NCI-H1436 (cell line): Measurements from ENCODE around the gene CFAP99.

Source experiments
- DNase-seq: peaks from one replicate; lab custom pipeline; 2025; lab: John Stamatoyannopoulos, UW

CFAP99 gene

DNA sequence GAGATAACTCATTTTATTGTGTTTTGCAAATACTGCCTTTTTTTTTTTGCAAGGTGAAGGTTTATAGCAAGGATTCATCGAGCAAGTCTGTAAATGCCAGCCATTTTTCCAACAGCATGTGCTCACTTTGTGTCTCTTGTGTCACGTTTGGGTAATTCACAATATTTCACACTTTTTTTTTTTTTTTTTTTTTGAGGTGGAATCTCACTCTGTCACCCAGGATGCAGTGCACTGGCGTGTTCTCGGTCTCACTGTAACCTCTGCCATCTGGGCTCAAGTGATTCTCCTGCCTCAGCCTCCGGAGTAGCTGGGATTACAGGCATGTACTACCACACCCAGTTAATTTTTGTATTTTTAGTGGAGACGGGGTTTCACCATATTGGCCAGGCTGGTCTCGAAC, 52.0 kb downstream of the CFAP99 start:
- DNase-seq = no peak

DNA sequence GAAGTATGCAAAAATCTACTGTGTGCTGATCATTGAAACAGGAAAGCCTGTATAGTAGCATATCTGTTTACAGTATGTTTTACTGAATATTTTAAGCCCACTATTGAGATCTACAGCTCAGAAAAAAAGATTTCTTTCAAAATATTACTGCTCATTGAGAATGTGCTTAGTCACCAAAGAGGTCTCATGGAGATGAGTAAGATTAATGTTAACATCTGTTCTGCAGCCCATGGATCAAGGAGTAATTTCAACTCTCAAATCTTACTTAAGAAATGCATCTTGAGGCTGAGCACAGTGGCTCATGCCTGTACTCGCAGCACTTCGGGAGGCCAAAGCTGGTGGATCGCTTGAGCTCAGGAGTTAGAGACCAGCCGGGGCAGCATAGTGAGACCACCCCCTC, 53.4 kb downstream of the CFAP99 start:
- no peak for DNase-seq

DNA sequence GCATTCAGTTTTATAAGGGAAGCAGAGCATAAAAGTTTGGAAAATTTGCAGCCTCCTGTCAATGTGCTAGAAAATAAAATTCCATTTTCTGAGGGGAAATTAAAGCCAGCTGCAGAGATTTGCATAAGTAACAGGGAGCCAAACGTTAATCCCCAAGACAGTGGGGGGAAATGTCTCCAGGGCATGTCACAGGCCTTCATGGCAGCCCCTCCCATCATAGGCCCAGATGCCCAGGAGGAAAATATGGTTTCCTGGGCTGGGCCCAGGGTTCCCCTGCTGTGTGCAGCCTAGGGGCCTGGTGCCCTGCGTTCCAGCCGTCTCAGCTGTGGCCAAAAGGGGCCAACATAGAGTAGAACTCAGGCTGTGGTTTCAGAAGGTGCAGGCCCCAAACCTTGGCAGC, 59.5 kb downstream of the CFAP99 start:
- no peak for DNase-seq

DNA sequence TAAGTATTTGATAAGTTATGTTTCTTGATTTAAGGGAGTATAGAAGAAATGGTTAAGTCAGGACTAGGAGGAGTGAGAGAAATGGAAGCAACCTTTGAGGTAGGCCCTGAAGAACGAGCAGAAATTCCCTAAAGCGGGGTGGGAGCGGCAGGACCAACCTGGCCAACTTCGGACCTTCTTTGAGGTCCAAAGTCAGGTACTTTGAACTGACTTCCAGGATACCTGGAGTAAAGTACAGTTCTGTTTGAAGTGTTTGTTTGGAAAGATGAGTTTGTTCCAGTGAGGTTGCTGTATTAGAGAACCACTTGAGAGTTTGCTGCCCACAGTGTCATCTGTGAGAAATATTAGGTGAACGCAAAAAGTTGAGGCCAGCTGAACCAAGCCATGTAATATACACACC, 61.9 kb downstream of the CFAP99 start:
- DNase-seq = no peak

DNA sequence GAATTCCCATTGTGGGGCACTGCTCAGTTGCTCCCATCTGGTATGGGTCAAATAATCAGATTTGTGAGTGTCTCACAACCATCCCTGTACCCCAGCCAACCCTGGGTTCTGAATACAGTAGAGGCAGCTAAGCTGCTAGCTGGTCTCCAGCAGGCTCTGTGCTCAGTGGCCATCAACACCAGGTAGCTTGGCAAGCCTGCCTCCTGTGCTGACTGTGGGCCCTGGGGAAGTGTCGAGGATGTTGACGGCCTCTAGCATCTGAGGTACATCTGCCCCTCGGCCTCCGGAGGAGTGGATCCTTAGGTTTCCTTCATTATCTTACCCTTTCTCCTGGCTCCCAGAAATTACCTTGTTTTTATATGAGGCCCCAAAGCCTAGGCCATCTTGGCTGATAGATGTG, 63.4 kb downstream of the CFAP99 start:
- no peak for DNase-seq

DNA sequence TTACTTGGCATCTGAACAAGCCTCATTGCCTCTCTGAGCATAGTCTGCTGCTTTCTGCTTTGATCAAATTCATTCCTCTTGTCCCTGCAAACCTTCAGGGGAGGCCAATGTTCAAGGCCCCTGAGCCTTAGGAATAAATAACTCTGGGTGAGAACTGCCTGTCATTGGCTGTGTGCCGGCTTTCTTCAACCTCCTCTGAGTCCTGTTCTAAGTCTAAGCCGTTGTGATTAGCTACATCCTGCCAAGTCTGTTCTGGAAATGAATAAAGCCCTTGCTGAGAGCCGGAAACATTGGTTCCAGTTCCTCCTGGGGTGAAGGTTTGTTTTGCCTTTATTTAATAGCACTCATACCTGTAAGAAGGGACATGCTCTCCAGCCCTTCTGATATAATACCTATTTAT, 63.9 kb downstream of the CFAP99 start:
- DNase-seq = no peak

DNA sequence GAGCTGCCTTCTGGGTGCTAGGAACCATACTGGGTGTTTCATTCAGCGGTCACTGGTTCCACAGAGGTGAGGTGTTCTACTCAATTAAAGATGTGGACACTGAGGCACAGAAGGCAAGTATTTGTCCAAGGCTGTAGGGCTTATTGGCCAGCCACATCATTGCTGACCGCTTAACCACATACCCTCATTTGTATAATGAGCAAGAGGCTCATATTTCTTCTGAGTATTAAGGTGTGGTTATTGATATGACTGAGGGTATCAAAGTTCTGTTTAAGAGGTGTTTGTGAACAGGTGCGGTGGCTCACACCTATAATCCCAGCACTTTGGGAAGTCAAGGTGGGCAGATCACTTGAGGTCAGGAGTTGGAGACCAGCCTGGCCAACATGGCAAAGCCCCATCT, 64.5 kb downstream of the CFAP99 start:
- no peak for DNase-seq

DNA sequence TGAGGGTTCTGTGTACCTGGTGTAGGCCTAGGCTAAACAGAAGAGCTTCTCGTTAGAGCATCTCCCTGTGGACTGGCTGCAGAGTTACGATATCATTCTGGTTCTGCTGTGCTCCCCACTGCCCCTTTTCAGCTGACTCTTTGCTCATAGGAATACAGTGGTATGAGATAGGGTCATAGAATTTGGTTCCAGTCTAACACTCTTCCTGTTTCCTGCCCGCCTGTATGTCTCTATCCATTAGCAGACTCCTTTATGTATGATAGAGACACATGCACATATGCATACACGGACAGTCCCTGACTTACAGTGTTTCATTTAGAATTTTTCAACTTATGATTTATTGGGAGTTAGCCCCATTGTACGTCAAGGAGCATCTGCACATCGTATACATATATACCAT, 65.4 kb downstream of the CFAP99 start:
- DNase-seq = no peak

DNA sequence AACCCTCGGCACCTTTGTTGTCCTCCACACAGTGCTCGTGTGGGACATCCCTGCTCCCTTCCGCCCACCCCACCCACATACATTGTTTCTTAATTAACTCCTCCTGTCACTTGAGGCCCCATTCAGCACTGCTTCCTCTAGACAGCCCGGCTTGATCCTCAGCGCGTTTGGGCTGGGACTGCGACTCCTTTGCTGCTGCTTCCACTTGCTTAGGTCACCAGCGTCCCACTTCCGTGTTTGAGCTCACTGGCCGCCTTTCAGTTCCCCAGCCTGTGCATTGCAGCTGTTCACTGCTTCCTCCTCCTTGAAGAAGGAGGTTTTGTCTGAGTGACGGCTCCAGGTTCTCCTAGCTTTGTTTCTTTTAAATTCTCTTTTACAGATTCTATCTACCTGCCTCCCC, 66.2 kb downstream of the CFAP99 start:
- no peak for DNase-seq

DNA sequence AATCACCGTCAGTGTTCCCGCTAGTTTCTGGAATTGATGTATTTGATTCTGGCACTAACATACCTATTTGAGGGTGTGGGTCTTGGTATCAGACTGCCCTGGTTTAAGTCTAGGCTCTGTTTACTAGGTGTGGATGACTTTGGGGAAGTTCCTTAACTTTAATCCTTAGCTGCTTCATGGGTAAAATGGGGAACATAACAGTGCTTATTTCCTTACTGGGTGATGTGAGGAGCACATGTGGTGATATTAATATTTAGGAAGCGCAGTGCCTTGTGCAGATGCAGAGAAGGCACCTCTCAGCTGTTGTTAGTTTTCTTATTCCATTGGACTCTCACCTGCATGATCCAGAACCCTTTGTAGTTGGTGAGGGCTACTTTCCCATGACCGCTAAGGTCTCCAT, 67.2 kb downstream of the CFAP99 start:
- no peak for DNase-seq

DNA sequence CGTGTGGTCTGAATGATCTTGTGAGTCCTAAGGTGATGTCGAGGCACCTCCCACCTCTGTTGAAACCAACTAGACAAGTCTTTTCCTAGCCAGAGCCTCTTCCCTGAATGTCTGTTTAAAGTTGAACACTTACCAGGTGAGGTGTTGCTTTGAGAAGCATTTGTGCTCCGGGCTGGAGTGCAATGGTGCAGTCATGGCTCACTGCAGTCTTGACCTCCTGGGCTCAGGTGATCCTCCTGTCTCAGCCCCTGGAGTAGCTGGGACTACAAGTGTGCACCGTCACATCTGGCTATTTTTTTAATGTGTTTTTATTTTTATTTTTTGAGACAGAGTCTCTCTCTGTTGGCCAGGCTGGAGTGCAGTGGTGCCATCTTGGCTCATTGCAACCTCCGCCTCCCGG, 68.2 kb downstream of the CFAP99 start:
- no peak for DNase-seq

DNA sequence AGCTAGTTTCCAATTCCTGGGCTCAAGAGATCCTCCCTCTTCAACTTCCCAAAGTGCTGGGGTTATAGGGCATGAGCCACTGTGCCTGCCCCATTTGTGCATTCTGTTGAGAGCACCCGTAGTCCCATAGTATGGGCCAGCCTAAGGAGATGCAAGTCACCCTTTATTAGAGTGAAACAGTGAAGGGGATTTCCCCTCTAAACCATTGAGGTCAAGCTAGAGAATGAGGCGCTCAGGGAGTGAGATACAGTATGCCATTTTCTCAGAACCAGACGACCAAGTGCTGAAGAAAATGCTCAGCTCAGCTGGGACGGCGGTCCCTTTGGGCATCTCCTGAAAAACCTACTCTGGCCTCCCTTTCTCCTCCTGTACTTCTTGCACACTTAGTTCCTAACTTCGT, 68.9 kb downstream of the CFAP99 start:
- no peak for DNase-seq

DNA sequence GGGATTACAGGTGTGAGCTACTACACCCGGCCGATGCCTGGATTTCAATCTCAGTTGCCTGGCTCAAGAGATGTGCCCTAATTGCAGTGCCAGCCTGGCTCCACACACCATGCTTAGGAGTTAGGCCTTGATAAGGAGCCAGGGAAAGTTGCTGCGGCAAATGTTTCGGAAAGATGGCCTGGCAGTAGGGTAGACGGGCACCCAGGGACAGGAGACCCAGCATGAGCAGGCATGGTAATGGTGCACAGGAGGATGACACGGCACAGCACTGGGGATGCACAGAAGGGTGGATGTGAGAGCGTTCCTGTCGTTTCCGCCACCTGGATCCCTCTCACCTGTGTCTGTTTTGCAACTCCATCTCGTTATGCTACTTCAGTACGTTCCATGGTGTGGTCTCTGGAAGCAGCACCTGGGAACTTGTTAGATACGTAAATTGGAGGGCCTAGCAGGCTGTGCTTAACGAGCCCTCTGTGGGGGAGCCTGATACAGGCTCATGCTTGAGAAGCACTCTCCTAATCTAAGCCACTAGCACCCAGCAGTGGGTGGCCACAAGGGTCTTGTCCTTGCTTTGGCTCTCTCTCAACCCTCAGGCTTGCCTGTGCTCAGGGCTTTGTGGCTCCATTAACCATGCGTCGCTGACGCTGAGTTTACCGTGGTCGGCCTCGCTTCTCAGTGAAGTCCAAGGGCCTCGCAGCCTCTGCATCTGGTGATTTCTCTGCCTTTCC, 70.5 kb downstream of the CFAP99 start:
- no peak for DNase-seq

DNA sequence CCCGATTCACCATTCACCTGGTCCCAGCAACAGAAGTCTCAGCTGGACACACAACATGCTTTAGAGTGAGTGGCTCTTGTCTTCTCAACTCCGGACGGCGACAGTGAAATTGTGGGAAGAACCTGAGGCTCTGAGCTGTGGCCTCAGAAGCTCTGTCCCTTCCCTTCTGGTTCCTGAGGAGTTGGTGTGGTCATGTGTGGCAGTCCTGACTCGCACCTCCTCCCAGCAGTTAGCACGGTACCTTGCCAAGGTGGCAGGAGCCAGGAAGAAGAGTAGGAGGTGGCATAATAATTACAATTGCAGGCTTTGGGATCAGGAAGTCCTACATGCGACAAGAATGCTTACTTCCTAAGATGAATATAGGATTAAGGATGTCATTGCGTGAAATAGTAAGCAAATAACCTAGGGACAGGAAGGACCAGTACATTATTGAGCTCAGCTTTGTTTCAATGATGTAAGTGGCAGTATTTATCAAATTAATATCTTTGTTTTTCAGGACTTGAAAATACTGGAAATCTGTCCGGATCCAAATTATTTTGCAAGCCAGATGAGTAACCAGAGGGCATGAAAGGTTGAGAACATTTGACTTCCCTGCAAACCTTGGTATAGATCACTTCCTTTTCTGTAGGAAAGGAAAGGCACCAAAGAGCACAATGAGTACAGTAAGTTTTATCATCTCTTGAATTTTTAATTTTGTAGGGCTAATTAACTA, 71.2 kb downstream of the CFAP99 start:
- no peak for DNase-seq

DNA sequence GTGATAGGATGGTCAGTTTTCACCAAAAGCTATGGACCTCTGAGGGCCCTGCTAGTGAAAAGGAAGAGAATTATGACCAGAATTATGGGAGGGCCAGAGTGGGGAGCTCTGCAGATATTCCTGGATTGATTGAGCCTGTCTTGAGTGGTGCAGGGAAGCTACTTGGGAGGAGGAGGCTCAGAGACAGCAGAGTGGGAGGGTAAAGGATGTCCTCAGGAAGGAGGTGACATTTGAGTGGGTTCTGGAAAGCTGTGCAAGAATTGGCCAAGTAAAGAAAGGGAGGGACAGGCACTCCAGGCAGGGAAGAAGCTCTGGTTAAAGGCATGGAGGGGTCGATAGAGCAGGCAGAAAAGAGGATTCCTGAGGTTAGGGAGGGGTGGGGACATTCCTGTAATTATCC, 74.2 kb downstream of the CFAP99 start:
- no peak for DNase-seq

DNA sequence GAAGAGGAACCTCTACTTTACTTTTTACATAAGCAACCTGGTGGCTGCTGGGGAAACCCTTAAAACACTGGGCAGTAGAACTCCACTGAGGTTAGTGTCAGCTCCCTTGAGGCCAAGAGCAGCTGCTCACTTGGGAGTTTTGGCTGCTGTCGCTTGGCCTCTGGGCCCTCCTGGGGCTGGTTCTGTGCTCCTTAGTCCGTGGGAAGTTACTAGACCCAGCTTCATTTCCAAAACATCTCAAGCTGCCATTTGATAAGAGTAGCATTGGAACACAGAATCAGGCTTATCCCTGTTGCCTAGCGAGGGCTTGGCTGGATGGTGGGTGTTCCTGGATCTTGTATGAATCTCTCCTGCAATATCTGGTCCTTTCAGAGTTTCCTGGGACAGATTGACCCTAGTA, 76.2 kb downstream of the CFAP99 start:
- no peak for DNase-seq

DNA sequence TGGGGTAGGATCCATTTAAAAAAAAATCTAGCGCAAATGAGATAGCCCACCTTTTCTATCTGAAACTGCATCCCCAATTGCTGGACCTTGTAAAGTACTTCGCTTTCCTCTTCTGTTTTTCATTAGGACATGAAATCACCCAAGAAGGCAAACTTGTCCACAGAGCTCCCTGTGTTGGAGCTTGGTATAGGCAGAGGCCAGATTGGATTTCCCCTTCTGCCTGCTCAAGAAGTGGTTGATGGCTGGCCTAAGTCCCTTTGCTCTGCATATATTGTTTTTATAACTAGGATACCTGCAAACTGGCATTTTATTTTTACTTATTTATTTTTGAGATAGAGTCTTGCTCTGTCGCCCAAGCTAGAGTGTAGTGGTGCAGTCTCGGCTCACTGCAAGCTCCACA, 78.6 kb downstream of the CFAP99 start:
- DNase-seq = no peak

DNA sequence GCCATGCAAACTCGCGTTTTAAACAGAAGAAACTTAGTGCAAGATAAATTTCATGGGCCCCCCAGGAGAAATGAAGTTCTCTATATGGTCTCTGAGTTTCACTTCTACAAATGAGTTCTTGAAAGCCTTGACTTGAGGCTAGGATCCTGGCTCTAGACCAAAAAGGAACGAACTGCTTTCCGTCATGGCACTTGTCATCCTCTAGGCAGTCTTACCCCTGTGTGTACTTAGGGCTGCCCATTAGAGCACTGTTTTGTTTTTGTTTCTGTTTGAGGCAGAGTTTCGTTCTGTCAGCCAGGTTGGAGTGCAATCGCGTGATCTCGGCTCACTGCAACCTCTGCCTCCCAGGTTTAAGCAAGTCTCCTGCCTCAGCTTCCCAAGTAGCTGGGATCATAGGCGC, 79.2 kb downstream of the CFAP99 start:
- no peak for DNase-seq

DNA sequence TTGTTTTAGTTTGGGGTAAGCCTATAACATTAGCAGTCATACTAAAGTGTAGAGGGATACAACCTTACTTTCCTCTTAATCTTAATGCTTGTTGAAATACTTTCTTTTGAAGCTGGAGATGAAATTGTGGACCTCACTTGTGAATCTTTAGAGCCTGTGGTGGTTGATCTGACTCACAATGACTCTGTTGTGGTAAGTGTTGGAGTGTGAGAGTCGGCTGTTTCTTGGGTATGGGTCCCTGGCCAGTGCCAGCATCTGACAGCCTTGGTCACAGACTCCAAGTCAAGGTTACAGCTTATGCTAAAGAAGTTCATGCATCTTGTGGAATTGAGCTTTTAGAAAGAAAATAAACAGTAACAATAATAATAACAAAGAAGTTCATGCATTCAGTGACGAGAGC, 81.8 kb downstream of the CFAP99 start:
- no peak for DNase-seq

DNA sequence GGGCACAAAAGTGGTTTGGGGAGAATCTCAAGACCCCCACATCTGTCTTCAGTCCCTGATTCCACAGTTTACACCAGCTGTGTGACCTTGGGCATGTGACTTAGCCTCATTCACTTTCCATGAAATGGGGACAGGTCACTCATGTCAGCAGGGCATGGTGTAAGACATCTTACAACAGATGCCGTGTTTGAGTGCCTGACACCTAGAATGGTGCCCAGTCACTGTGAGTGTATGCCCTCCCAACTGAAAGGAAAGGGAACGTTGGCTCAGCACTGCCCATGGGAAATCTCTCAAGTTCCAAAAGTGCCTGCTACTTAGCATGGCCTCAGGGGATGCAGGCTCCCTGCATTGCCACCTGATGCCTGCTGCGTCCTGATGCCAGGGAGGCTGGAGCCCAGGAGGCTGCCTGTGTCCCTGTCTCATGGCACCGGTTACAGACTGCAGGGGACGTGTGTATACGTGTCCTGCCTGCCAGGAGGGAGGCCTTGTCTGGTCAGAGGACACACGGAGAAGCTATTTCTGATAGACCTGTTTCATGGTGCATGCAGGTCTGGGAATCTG, 82.4 kb downstream of the CFAP99 start:
- DNase-seq = no peak

DNA sequence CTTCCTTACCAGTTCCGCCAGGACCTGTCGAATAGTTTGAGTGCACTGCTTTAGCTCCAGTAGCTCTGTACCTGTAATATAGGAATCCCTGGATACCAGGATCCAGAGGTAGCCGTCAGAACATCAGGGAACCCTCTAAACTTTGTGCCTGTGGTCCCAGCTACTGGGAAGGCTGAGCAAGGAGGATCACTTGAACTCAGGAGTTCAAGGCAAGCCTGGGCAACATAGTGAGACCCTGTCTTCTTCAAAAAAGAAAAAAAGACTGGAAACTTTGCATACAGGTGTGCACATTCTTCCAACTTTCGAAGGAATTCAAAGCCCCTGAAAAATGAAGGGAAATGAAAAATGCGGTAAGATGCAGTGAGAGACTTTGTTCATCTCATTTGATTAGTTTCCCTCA, 85.1 kb downstream of the CFAP99 start:
- no peak for DNase-seq

DNA sequence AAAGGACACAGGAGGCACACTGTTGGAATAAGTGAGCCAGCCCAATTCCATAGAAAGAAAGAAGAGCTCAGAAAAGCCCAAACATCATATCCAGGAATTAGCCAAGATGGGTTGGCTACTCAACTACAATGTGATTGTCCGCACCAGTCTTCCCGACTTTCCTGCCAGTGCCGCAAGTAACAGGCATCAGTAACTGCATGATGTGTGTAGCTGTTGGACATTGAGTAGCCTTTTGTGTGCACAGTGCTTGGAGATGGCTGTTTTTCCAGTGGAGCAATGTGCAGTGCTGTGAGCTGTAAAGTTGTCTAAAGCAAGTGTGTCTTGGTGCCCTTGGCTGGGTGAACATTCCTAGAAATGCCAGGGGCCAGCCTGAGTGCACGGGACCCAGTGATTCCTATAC, 88.5 kb downstream of the CFAP99 start:
- no peak for DNase-seq

DNA sequence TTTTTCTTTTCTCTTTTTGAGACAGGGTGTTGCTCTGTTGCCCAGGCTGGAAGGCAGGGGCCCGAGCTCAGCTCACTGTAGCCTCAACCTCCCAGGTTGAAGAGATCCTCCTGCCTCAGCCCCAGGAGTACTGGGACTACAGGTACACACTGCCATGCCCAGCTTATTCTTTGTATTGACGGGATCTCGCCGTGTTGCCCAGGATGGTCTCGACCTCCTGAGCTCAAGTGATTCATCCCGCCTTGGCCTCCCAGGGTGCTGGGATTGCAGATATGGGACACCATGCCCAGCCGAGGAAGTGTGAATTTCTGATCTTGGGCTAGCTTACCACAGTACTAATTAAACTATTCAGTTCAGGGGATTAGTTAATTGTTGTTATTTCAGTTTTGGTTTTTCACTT, 89.1 kb downstream of the CFAP99 start:
- DNase-seq = no peak
